Measurements from ENCODE around the gene SPG7. TPM values are rescaled to one million over a fixed set of nuclear protein-coding genes. Genes with fewer than 3 reads are reported as not detected.

The SPG7 gene
- total RNA-seq, 2 donors from 2014 or later = 72.8 to 216 TPM

GRCh38 chr16:89511374-89511773 lies 3.2 kb downstream of the SPG7 start:
- peaks cover 0 to 21% of the 10 kb centered on the region in 2 donors for H3K4me1 ChIP-seq
- peaks cover 44% of the 10 kb centered on the region for H3K36me3 ChIP-seq
- TF ChIP-seq CTCF (IDR thresholded peaks at IDR 0.05) = no peak
- no peaks in the 10 kb centered on the region for H3K27me3 ChIP-seq
- H3K4me3 ChIP-seq = no peak overlapping the region
- no peaks in the 10 kb centered on the region for H3K9me3 ChIP-seq
- DNase-seq (ENCODE audit: low spot score) = no peak
- no peak overlapping the region for H3K27ac ChIP-seq

DNA sequence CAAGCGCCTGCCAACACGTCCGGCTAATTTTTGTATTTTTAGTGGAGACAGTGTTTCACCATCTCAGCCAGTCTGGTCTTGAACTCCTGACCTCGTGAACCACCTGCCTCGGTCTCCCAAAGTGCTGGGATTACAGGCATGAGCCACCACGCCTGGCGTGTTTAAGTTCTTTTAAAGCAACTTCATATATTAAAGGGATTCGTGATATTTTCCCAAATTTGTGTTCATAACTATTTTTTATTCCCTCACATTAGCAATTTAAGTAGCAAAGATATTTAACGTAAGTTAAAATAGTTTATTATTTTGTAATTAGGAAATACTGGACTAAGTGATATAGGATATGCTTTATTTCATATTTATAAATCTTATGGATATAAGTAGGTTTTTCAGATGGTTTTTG lies 4.2 kb downstream of the SPG7 start:
- H3K4me1 ChIP-seq = peaks cover 0 to 11% of the 10 kb centered on the region in 2 donors
- TF ChIP-seq CTCF (IDR thresholded peaks at IDR 0.05) = no peak

GRCh38 chr16:89517128-89517527 lies 8.9 kb downstream of the SPG7 start:
- Histone ChIP-seq H3K9me3 (no peaks in the 10 kb centered on the region), H3K4me1 (no peaks in the 10 kb centered on the region), H3K36me3 (peaks cover 64% of the 10 kb centered on the region), H3K27ac (no peak overlapping the region), H3K4me3 (no peak overlapping the region), H3K27me3 (no peaks in the 10 kb centered on the region)
- TF ChIP-seq CTCF (IDR thresholded peaks at IDR 0.05) = no peak
- no peak for DNase-seq (ENCODE audit: low spot score)

More for the DNA sequence above, 4.2 kb downstream of the SPG7 start:
- Histone ChIP-seq H3K4me3 (no peak overlapping the region), H3K27ac (no peak overlapping the region), H3K9me3 (no peaks in the 10 kb centered on the region), H3K36me3 (peaks cover 52% of the 10 kb centered on the region), H3K27me3 (no peaks in the 10 kb centered on the region)
- no peak for DNase-seq (ENCODE audit: low spot score)

DNA sequence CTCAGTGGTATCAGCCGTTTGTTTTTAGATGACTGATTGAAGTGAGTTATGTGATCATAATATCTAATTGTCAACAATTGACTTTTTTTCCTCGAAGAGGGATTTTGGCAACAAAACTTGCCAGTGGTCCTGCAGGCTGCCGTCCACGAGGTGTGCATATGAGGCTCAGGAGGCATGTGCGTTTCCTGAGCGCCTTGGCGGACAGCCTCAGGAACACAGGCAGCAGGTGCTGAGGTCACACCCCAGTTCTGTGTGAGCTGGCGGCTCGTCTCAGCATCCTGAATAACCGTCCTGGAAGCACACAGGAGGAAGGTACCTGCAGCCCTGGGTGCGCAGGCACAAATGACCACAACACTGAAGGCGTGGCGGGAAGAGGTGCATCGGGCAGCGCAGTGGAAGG lies 11.7 kb downstream of the SPG7 start:
- peaks cover 73% of the 10 kb centered on the region for H3K36me3 ChIP-seq
- TF ChIP-seq CTCF (IDR thresholded peaks at IDR 0.05) = no peak
- no peaks in the 10 kb centered on the region for H3K9me3 ChIP-seq
- no peak overlapping the region for H3K4me3 ChIP-seq
- no peak overlapping the region for H3K27ac ChIP-seq
- no peaks in the 10 kb centered on the region for H3K27me3 ChIP-seq
- DNase-seq (ENCODE audit: low spot score) = no peak
- H3K4me1 ChIP-seq = peaks cover 0 to 6% of the 10 kb centered on the region in 2 donors

- Histone ChIP-seq H3K36me3 (peaks cover 72% of the 10 kb centered on the region), H3K4me3 (no peak overlapping the region), H3K27me3 (no peaks in the 10 kb centered on the region), H3K9me3 (no peaks in the 10 kb centered on the region), H3K4me1 (peaks cover 0 to 15% of the 10 kb centered on the region in 2 donors), H3K27ac (no peak overlapping the region)
- no peak for DNase-seq (ENCODE audit: low spot score)
- no peak for TF ChIP-seq CTCF (IDR thresholded peaks at IDR 0.05)
Observed at GRCh38 chr16:89522287-89522686, 14.1 kb downstream of the SPG7 start.

DNA sequence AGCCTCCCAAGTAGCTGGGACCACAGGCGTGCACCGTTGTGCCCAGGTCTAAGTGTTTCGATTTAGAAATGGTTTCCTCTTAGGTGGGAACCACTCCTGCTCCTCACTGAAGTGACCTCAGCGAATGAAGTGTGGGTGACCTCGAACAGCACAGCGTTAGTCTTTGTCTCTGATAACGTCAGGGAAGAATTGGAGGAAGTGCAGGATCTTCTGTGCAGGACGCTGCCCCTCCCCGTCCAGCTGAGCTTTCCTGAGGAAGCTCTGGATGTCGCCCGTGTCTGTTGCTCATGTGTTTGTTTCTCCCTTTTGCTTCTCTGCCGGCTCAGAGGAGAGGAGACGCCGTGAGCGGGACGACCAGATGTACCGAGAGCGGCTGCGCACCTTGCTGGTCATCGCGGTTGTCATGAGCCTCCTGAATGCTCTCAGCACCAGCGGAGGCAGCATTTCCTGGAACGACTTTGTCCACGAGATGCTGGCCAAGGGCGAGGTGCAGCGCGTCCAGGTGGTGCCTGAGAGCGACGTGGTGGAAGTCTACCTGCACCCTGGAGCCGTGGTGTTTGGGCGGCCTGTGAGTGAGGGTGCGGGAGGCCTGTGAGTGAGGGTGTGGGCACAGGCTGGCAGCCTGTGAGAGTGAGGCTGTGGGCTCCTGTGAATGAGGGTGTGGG lies 15.6 kb downstream of the SPG7 start:
- no peak for TF ChIP-seq CTCF (IDR thresholded peaks at IDR 0.05)
- Histone ChIP-seq H3K36me3 (peaks cover 69% of the 10 kb centered on the region), H3K9me3 (no peaks in the 10 kb centered on the region), H3K4me3 (peak overlapping the region in 1 of 2 donors; percentile 7), H3K27me3 (no peaks in the 10 kb centered on the region), H3K4me1 (peaks cover 0 to 15% of the 10 kb centered on the region in 2 donors), H3K27ac (peak overlapping the region; percentile 16 to 67)
- DNase-seq (ENCODE audit: low spot score) = no peak

Measured in right atrium auricular region (tissue), 2 donors.